Ishikawa (cell line): ENCODE data around the gene CFH.

Experiments used
- CEBPB ChIP-seq: IDR thresholded peaks from 2 replicates; pipeline ENCODE4 v1.6.1; 2012
- CREB1 ChIP-seq: IDR thresholded peaks from 2 replicates; pipeline ENCODE4 v1.6.1; 2012; ENCODE audit warnings: low read depth
- EGR1 ChIP-seq: IDR thresholded peaks from 2 replicates; pipeline ENCODE4 v1.6.1; 2012
- EP300 ChIP-seq: IDR thresholded peaks from 2 replicates; pipeline ENCODE4 v1.6.1; 2012; ENCODE audit warnings: borderline replicate concordance
- FOXM1 ChIP-seq: IDR thresholded peaks from 2 replicates; pipeline ENCODE4 v1.6.1; 2012; ENCODE audit warnings: low read depth, borderline replicate concordance
- NFIC ChIP-seq: IDR thresholded peaks from 2 replicates; pipeline ENCODE4 v1.6.1; 2012
- RAD21 ChIP-seq: IDR thresholded peaks from 2 replicates; pipeline ENCODE4 v1.6.1; 2012; ENCODE audit warnings: low read depth
- REST ChIP-seq: IDR thresholded peaks from 2 replicates; pipeline ENCODE4 v1.6.1; 2012; ENCODE audit warnings: low read depth, mild to moderate bottlenecking
- TAF1 ChIP-seq: IDR thresholded peaks from 2 replicates; pipeline ENCODE4 v1.6.1; 2012; ENCODE audit warnings: low read depth, mild to moderate bottlenecking
- TCF12 ChIP-seq: IDR thresholded peaks from 2 replicates; pipeline ENCODE4 v1.6.1; 2012; ENCODE audit warnings: low read depth
- TEAD4 ChIP-seq: IDR thresholded peaks from 2 replicates; pipeline ENCODE4 v1.6.1; 2012
- YY1 ChIP-seq: IDR thresholded peaks from 2 replicates; pipeline ENCODE4 v1.6.1; 2012; ENCODE audit warnings: low read depth
- ZBTB7A ChIP-seq: IDR thresholded peaks from 2 replicates; pipeline ENCODE4 v1.6.1; 2012; ENCODE audit warnings: low read depth
- TF ChIP-seq, protein P1 (sequence below): IDR thresholded peaks from 2 replicates; pipeline ENCODE4 v1.6.1; 2012
- TF ChIP-seq, protein P2 (sequence below): IDR thresholded peaks from 2 replicates; pipeline ENCODE4 v1.6.1; 2012

CFH gene

DNA sequence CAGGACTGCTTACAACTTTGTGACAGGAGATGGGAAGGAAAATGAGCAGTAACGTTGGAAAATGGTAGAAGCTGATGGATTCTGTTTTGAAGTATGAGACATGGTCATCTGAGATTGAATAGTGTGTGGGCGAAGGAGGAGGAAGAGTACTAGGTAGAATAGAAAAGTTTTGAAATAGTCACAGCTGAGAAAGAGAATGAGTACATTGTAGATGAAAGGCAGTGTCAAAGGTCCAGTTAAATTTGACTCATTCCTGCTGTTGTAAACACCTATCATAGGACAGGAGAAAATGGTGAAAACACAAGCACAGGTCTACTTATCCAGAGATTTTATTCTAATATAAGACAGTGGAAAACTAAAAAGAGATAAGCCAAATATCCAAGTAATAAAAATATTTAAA, 66.0 kb downstream of the CFH start:
- TF ChIP-seq CEBPB (no peak), REST (no peak), TCF12 (no peak), RAD21 (no peak), ZBTB7A (no peak), TEAD4 (no peak), TAF1 (no peak), YY1 (no peak)

DNA sequence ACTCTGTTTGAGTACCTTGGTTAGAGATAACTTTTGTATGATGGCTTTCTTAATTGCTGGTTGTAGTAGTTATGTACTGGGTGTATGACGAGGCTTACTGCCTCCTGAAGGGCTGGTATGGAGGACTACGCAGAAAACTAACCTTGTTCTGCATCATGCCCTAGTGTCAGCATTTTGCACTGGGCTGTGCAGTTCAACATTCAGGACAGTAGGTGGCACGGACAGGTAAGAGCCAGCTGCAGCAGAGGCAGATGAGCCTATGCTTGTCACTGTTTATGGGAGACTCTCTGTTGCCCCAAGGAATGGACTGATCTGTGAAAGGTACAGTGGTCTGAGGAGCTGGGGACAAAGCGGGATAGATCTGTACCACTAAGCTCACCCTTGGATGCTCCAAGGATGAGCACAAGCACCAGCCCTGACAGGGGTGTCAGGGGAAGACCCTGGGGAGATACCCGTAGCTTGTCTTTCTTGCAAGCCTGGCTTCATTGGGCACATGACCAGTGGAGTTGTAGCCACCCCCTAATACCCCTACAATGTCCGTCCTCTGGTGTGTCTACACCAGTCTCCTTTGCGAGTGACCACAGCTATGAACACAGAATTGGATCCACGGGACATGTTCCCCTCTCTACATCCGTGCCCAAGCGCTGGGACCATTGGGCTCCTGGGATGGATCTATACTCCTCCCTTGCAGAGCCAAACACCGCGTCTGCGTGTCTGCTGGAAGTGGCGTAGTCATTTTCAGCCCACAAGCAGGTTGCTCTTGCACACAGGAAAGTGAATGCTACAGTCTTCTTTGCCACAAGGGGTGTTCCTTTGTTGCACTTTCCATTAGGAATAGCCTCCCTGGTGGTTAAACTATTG, 71.7 kb downstream of the CFH start:
- TF ChIP-seq TEAD4 (peak; percentile 58), EGR1 (no peak), RAD21 (peak; percentile 67)

- no peak for TF ChIP-seq ZBTB7A
- TF ChIP-seq, protein P1, sequence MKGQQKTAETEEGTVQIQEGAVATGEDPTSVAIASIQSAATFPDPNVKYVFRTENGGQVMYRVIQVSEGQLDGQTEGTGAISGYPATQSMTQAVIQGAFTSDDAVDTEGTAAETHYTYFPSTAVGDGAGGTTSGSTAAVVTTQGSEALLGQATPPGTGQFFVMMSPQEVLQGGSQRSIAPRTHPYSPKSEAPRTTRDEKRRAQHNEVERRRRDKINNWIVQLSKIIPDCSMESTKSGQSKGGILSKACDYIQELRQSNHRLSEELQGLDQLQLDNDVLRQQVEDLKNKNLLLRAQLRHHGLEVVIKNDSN = no peak
- no peak for TF ChIP-seq CEBPB
- TF ChIP-seq, protein P2, sequence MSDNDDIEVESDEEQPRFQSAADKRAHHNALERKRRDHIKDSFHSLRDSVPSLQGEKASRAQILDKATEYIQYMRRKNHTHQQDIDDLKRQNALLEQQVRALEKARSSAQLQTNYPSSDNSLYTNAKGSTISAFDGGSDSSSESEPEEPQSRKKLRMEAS = no peak
- TF ChIP-seq NFIC = no peak
- no peak for TF ChIP-seq REST
- no peak for TF ChIP-seq TEAD4
- TF ChIP-seq RAD21 = no peak
- no peak for TF ChIP-seq EGR1
- no peak for TF ChIP-seq TCF12
- TF ChIP-seq CREB1 = no peak
- no peak for TF ChIP-seq EP300
- no peak for TF ChIP-seq TAF1
- no peak for TF ChIP-seq FOXM1
- no peak for TF ChIP-seq YY1
Observed at GRCh38 chr1:196732526-196732925, 80.7 kb downstream of the CFH start.

DNA sequence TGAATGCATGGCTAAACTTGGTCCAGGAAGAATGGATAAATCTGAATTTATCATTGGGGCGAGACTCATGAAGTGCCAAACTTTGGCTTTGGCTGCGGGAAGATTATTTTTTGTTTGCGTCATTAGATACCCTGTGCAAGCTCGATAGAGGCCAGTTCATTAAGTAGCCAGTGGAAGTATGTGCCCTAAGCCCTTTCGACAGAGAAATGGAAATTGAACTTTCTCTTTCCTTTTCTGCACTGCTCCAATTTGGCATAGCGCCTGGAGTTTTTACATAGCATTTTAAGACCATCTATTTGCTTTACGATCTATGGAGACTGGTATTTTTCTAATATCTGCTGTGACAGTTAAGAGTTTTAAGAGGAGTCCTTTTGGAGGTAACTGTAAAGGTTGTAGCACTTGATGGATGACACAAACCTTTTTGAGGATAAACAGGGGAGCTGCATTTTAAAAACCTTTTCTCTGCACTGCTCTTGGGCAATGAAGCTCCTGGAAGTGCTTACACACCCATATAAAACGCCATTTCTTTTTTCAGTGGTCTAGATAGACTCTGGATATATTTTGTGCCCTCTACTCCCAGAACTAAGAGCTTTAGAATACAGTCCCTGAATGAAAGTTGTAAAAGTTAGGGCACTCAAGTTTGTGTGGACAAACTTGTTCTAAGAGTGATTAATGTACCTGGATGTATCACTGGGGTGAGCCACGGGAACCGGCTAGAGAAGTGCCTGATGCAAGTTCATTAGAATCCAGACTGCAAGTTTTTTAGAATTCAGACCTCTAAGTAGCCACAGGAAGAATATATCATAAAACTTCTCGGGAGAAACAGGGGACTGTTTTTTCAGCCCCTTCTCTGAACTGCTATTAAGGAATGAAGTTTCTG, 81.5 kb downstream of the CFH start:
- no peak for TF ChIP-seq TAF1
- no peak for TF ChIP-seq EGR1
- TF ChIP-seq ZBTB7A = no peak
- no peak for TF ChIP-seq NFIC
- no peak for TF ChIP-seq REST
- no peak for TF ChIP-seq FOXM1
- TF ChIP-seq, protein P2 = no peak
- no peak for TF ChIP-seq YY1
- TF ChIP-seq CEBPB = no peak
- no peak for TF ChIP-seq CREB1

GRCh38 chr1:196734006-196734405, 82.2 kb downstream of the CFH start:
- TF ChIP-seq FOXM1 (no peak), REST (no peak), TAF1 (no peak), CREB1 (no peak), EGR1 (no peak), NFIC (no peak), EP300 (no peak), YY1 (no peak), TEAD4 (no peak), CEBPB (no peak), RAD21 (no peak), TCF12 (no peak), ZBTB7A (no peak)
- TF ChIP-seq, protein P1 = no peak
- TF ChIP-seq, protein P2 = no peak
